HTERT RPE-1 (cell line): ENCODE results near the gene PIEZO2.

Experiments used
- in situ Hi-C: fragments of 300-500 bp; cut with MboI; formaldehyde crosslinking; loops from 4 replicates; pipeline ENCODE4 v1.14.3; 2020; ENCODE audit warnings: low sequenced_read_pairs

Gene PIEZO2

DNA sequence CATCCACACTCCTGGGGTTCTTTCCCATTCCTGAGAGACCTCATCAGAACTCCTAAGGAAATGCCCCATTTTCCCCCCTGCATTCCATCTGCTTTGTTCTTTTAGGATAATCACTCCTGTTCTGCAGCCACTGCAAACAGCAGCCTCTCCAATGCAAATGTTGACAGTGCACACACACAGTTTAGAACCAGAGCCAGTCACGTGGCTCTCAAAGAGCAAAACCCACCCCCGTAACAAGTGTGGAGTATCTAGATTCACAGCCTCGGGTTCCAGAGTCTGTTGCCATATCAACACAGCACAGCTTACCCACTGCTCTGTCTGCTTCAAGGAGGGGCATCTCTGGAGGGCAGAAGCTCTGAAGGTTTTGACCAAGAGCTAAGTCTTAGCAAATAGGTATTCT, 443.6 kb downstream of the PIEZO2 start:
- in situ Hi-C loops = no loop called here

DNA sequence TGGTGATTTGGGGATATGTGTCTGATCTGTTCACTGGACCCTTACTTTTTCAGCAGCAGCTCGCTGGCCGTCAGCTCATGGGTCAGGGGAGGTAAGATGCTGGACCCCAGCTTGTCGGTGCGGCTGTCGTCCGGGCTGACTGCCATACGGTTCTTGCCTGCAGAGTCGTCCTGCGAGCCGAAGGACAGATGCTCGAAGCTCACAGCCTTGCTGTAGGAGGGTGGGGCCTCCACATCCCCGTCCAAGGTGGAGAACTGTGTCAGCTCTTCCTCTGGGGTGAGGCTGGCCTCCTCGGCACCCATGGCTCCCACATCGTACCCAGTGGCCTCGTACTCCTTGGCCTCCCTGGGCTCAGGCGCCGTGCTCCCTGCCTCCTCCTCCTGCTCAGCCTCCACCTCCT, 444.1 kb downstream of the PIEZO2 start:
- in situ Hi-C loops = no loop called here

DNA sequence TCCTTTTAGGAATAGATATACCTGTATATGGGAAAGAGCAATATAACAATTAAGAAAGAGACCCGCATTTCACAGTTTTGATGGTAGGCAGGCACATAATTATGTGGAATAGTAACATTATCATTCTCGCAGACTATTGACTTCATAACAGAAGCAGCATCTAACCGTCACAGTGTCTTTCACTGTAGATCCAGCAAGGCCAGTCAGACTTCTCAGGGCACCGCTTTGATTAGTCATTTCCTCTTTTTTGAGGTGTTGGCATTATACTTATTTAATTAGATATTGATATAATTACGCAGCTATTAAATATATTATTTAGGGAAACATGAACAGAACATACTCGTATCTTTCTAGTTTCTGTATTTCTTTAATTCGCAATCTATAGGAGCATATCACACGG, 447.2 kb downstream of the PIEZO2 start:
- in situ Hi-C loops = no loop called here

DNA sequence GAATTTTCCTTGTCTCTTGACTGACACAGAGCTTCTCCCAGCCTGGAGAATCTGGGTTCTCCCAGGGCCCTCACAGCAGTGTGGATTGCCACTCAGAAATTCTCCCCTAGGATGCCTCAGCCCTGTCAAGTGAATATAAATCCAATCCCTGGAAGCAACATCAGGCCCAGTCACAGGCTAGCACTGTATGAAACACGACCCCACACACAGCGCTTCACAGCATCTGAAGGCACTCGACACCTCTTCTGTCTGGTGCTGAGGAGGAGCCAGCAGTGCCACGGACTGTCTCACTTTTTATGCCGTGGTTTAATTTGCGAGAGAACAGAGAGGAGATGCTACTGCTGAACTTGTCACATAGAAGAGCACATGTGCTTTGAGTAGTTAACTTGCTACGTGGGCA, 459.0 kb downstream of the PIEZO2 start:
- in situ Hi-C loops = no loop called here

DNA sequence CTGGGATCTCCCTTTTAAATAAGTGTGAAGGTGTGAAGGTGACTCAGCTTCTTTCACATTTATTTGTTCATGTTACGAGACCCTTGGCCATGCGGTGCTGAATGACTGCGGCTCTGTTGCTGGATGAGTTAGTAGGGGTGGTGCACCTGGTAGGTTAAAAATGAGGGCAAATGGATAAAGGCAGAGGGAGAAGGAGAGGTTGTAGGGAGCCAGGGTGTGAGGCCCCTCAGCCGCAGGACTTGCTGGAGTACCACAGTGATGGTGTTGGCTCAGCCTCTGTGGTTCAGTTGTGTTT, 459.4 kb downstream of the PIEZO2 start:
- in situ Hi-C loops = no loop called here

DNA sequence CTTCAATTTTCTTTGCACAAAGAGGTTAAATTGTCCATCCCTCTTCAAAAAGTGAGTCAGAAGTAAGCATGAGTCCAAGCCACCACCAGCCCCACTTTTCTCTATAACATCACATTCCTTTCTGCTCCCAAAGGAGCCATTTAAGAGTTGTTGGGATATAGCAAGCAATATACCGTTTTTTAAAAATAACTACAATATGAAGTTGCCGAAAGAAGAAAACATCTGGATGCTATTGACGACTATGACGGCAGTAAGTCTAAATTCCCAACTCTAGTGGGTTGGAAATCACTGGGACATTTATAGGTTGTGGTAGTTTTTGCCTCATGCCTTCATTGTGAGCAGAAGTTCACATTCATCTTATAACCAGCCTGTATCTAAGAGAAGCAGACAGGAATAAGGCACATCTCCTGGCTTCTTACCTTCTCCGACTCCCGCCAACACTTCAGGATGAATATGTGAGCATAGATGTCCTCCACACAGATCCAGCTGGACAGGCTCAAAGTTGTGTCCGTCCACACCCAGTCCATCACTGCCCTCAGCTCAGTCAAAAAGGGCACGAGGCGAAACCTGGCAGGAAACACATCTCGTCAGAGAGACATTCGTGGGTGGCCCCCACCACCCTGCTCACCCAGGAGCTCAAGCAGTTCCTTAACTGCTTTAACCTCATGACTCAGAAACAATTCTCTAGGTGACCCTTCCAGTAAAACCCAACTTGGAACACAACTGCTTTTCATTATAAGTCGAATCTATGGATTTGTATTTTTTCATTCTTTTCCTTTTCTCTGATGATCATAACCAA, 459.9 kb downstream of the PIEZO2 start:
- in situ Hi-C loops = no loop called here

DNA sequence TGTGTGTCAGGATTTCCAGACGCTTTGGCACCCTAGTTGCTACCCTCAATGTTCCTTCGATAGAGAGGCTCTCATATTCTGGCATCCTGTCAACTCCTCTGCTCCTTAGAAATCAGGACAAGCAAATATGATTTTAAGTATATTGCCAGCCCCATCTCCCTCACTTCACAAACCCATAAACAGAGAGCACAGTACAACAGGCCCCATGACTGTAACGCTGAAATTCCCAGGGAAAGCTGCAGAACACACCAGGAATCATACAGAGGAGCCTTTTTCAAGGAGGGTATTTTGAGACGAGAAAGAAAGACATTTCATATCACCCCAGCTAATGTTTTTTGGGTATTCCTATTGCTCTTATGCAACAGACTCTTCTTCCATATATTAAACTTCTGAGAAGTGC, 460.6 kb downstream of the PIEZO2 start:
- in situ Hi-C loops = no loop called here

DNA sequence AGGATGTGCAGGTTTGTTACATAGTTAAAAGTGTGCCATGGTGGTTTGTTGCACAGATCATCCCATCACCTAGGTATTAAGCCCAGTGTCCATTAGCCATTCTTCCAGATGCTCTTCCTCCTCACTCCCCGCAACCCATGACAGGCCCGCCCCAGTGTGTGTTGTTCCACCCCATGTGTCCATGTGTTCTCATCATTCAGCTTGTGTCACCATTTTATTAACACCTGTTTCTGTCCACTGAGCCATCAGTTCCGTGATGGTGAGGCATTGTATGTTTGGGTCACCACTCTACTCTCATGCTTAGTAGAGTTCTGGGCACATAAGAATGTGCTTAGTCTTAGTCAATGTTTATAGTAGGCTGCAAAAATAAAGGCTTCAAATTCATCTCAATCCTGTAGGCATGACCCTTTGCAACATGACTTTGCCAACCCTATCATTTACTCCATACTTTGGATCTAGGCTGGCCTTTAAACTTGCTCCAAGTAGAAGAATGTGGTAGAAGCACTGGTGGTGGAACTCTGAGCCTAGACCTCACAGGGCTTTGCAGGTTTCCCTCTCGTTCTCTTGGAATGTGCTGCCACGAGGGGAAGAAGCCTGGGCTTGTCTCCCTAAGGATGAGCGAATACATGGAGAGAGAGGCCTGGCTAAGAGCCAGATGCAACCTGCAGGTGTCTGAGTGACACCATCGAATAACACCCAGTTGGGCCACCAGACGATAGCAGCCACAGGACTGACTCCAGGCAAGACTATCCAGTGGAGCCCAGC, 462.0 kb downstream of the PIEZO2 start:
- in situ Hi-C loops = no loop called here

DNA sequence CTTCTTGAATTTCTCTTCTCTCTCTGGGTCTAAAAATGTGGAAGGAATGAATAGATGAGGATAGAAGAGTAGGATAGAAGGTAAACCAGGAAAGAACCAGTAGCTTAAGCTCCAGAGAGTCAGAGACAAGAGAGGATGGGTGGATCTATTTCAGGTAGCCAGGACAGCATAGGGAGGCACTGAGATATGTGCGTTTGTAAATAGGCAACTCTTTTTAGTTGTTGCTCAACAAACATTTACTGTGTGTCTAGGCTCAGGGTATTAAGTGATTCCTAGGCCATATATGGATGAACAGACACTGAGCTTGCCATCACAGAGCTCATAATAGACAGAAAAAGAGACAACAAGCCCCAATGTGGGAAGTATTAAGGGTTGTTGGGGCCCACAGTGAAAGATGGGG, 463.1 kb downstream of the PIEZO2 start:
- in situ Hi-C loops = no loop called here

DNA sequence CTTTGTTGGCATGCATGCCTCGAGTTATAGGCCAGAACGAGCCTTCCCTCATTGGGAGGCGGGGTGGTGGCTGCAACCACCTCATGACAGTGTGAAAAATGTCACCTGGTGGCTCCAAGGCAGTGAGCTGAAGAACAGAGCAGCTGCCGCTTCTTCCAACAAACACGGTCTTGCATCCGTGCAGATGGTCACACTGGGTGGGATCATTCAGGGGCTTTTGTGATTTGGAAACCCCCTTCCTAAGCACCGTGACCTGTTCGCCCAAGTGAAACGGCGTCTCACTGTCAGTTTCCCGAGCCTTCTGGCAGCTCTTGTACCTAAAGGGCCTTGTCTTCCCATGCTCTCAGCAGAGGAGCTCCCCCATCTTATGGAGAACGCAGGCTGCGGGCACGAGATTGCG, 463.9 kb downstream of the PIEZO2 start:
- in situ Hi-C loops = no loop called here

DNA sequence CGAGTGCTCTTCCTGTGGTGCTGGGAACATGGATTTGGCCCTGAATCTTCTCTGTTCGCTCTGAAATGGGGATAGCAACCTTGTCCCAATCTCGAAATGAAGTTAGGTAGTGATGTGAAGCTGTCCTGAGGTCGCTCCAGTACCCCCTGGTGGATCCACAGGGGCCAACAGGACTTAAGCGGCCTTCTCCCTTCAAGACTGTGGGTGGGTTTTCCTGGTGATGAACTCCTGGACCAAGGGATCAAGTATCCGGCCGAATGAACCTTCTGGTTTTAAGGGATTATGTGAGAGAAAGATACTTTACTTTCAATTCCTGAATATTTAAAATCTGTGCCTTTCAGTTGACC, 467.0 kb downstream of the PIEZO2 start:
- in situ Hi-C loops = no loop called here

DNA sequence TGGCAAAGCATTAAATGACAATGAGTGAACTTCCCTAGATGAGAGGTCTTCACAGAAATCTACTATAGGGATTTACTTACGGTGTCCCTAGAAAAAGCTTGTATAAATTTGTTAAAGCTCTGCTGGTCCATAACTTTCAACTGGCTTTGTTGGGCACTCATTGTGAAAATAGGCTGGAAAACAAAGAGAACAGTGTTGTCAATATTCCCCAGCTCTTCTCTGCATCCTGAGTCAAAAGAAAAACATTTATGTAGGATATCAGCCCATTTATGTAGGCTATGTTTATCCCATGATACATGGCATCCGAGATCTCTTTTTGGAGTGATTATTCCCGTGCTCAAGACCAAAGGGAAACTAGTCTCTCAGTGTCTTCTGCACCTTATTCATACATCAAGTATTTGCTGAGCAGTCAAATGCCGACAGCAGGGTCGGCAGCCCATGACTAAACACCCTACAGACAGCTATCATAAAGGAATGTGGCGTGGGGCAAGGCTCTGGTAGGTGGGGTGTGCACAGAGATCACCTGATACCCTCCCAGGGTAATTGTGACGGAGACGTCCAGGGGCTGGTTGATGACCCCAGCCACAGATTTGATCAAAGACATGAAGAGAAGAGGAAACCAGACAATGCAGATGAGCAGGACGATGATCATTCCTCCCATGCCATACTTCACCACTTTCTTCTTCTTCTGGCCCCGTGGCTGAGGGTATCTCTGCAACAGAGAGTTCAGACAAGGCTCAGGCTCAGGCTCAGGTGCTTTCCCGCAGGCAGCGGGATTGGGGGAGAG, 467.6 kb downstream of the PIEZO2 start:
- in situ Hi-C loops = no loop called here

DNA sequence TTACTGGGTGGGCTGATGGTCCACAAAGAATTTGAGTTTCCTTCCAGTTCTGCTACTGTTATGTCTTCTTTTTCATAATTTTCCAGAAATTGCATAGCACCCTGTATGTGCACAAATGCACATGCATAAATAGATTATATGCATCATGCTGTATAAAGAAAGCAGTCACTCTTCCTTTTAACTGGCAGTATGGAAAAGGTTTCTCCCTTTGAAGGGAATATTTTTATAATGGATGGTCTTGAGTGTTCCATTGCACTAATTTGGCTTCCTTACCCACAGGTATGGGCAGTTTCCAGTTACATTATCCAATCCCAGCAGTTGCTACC, 469.1 kb downstream of the PIEZO2 start:
- in situ Hi-C loops = no loop called here

DNA sequence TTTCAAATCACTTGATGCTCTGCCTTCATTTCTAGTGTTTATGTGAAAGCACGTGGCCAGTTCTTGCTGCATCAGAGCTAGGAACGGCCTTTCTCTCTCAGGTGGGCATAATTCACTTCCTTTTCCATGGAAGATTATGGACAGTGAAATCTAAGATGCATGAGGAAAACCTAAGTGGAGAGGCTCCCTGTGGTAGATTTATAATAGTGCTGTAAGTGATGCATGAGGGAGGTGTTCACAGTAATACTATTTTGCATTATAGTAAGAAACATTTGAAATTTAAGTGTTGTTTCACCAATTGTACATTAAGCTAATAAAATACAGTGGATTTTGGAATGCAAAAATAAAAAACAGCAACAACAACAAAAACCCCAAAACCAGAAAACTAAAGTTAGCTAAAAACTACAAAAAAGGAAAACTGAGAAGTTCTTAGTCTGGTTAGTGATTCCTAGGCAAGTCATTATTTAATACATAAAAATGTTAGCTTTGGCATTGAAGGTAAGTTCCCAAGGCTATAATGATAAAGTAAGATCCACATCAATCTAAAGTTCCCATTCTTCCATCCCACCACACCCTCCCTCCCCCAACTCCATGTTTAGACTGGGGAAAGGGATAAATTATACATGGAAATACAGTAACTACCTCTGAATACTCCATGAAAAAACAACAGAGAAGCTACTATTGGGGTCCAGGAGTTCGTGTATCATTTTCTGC, 469.7 kb downstream of the PIEZO2 start:
- in situ Hi-C loops = no loop called here

DNA sequence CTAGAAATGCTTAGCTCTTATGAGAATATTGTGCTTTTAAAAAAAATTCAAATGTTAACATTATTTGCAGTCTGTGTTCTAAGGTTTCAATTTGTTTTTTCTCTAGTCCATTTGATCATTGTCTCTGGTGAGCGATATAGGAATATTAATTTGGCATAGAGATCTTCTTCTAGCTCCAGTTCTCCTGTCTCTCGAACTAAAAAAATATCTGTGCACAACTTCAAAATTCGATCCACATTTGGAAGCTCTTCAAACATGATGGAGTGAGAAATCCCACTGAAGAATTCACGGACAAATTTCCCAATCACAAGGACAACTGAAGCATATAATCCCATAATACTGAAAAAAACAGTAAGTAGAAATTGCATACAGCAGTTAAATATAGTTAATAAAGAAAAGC, 477.9 kb downstream of the PIEZO2 start:
- in situ Hi-C loops = no loop called here

DNA sequence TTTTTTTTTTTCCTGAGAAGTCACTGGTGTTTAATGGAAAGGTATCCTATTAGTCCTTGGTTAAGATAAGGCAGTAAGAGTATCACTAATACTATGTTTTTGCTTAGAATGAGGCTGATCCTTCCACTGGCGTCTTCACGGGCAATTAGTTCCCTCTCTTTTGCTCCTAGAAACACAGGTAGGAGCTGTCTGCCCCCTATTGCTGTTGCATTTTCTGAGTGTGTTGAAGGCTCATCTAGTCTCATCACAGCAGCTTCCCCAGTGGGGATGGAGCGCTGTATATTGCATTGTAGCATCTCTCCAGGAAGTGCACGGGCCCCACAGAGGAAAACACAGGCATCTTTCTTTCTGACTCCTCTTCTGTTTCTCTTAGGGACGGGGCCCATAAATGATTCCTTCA, 478.5 kb downstream of the PIEZO2 start:
- in situ Hi-C loops = no loop called here

DNA sequence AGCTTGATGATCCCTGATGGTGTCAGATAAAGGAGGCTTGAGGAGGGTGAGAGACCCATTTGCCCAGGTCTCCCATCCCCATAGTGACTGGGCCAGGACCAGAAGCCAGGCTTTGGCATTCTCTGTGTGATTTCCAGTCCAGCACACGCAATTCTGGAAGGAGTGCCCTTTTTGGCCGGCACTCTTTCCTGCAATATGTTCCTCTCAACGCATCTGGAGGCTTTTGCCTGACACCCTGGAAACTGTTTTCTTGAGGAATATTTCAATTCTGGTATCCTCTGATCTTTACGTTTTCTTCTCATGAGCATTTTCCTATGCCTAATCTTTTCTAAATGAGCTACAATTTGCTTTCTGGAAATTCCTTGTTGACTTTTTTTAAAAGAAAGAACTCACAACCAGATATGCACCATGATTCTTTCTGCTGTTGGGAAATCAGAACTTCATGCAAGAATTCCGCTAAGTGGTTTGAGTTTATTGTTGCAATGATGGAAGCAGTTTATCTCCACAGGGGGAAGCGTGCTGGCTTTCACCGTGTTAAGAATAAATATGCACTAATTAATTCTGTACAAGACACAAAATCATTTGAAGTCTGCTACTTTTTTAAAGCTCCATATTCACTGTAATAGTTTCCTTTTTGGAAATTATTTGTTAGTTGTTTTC, 479.8 kb downstream of the PIEZO2 start:
- in situ Hi-C loops = no loop called here

DNA sequence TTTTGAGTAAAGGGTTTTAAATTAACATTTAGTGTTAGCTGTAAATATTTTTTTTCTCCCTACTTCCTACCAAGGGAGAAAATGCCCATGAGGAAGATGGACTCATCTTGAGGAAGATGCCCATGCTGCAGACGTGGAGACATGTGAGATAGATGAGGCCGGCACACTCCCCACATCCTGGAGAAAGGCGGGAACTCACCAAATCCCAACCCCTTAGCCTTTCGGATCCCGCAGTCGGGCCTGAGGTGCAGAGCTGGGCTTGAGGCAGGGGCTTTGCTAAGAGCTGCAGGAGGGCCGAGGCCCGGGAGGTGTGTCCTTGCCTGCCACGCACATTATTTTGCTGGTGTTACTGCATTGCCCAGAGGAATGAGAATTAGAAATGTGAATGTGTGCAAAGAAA, 485.6 kb downstream of the PIEZO2 start:
- in situ Hi-C loops = no loop called here

DNA sequence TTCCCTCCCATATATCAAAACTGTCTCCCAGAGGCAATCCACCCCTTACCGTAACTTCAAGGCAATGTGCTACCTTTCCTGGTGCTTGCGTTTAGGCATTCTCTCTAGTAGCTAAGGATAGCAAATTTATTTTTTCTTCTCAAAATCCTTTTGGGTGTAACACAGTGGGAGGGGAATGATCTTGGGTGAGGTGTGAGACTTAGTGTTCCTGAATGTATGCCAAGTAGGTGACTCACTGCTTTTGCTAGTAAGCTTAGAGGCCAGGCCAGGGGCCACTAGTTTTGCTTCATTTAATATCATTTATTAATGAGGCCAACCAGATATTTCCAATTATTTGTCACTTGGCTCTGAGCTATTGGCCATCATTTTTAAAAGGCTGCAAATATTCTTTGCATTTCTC, 488.1 kb downstream of the PIEZO2 start:
- in situ Hi-C loops = no loop called here

DNA sequence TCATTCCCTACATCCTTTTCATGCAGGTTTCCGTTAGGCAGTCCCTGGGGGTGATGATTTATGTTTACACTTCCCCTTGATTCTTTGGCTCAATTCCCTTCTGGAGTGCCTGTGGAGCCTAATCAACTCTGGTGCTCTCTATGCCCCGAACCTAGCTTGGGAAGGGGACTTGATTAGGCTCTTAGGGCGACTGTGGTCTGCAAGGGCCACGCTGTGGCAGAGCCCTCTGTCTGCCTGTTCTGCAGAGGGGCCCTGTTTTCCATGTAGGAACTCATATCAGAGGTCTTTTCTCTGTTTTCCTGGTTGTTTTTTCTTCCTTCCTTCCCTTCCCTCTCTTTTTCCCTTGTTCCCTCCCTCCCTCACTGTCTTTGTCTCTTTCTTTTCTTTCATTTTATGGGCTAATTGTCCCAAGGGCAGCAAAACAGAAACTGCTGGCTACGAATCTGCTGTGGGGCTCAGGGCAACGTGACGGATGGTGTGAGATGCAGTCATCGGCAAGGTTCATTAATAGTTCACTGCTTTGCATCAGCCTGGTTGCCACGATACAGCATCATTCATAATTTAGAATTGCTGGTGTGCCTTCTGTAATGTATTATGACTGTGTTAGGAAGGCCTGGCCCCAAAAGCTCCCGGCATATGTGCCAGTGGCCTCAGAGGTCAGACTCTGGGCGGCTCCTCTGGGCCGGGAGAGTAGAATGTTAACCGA, 489.0 kb downstream of the PIEZO2 start:
- in situ Hi-C loops = no loop called here
